Bronchial epithelial cell (primary cell): Measurements from ENCODE around the gene ACY1. TPM values are rescaled to one million over a fixed set of nuclear protein-coding genes. Genes with fewer than 3 reads are reported as not detected.

Experiments used
- DNase-seq: peaks from one replicate; pipeline ENCODE4 v3.0.0-alpha.2; 2010; ENCODE audit warnings: low read depth
- FAIRE-seq: peaks from 2 replicates; lab custom pipeline; 2011; peaks lifted over from hg19 to GRCh38; lab: Jason Lieb, UNC
- H3K27me3 ChIP-seq: 2 replicates; pipeline ENCODE4 v1.5.1; 2011; ENCODE audit warnings: low read length; ENCODE audit not compliant: control insufficient read depth, insufficient read depth
- H3K36me3 ChIP-seq: 2 replicates; pipeline ENCODE4 v1.5.1; 2011; ENCODE audit warnings: low read length; ENCODE audit not compliant: control insufficient read depth, insufficient read depth
- H3K4me3 ChIP-seq: 2 replicates; pipeline ENCODE4 v1.5.1; 2011; ENCODE audit warnings: mild to moderate bottlenecking, low read depth, low read length, control low read depth
- total RNA-seq: library from RNA; depleted of rRNA; stranded (reverse); fragments of >200 nt; gene quantifications from 2 replicates; pipeline ENCODE4 v1.2.1, GENCODE V29; 2014
- TF ChIP-seq, protein P1 (sequence below): IDR thresholded peaks from 2 replicates; pipeline ENCODE4 v1.5.1; 2011; ENCODE audit warnings: mild to moderate bottlenecking, moderate library complexity, low read length, control low read depth, inconsistent platforms; ENCODE audit not compliant: insufficient read depth, severe bottlenecking

Gene ACY1
- total RNA-seq, 1 donor from 2014 or later: 69.2 TPM

DNA sequence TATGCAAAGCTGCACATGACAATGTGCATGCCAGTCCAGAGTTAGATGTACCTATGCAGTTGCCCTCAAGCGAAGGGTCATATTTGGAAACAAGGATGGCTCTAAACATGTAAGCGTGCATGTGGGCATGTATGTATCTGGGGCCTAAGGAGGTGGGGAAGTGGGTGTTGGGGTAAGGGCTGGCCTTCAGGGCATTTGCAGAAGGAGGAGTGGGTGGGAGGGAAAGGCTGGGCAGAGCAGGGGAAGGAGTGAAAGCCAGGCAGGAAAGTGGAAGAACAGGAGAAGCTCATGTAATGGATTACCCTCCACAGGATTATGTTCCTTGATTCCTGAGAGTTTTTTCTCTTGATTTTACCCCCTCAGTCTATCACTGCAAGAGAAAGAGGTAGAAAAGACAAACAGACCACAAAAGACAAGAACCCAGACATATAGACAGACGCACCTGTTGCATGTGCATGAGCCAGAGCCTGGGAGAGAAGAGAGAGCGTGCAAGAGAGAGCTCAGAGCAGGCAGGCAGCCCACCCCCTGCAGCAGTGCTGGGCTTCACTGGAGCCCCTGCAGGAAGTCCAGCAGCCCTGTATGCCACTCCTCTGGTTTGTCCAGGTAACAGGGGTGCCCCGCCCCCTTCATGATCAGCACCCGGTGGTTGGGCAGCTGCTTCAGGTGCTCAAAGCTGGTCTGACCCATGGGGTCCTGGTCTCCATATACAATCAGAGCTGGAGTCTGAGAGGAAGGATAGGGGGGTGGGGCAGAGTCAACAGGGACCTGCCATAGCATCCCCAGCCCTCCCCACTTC, 14.3 kb upstream of the ACY1 start:
- no peaks in the 10 kb centered on the region for H3K27me3 ChIP-seq
- peaks cover 2% of the 10 kb centered on the region for H3K36me3 ChIP-seq
- TF ChIP-seq, protein P1, sequence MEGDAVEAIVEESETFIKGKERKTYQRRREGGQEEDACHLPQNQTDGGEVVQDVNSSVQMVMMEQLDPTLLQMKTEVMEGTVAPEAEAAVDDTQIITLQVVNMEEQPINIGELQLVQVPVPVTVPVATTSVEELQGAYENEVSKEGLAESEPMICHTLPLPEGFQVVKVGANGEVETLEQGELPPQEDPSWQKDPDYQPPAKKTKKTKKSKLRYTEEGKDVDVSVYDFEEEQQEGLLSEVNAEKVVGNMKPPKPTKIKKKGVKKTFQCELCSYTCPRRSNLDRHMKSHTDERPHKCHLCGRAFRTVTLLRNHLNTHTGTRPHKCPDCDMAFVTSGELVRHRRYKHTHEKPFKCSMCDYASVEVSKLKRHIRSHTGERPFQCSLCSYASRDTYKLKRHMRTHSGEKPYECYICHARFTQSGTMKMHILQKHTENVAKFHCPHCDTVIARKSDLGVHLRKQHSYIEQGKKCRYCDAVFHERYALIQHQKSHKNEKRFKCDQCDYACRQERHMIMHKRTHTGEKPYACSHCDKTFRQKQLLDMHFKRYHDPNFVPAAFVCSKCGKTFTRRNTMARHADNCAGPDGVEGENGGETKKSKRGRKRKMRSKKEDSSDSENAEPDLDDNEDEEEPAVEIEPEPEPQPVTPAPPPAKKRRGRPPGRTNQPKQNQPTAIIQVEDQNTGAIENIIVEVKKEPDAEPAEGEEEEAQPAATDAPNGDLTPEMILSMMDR: no peak
- no peak for FAIRE-seq
- DNase-seq: no peak
- no peak overlapping the region for H3K4me3 ChIP-seq

- Histone ChIP-seq H3K27me3 (no peaks in the 10 kb centered on the region), H3K4me3 (no peak overlapping the region), H3K36me3 (peaks cover 2% of the 10 kb centered on the region)
- no peak for FAIRE-seq
- TF ChIP-seq, protein P1: no peak
- DNase-seq: no peak
Measured at GRCh38 chr3:51969841-51970240, 13.5 kb upstream of the ACY1 start.

DNA sequence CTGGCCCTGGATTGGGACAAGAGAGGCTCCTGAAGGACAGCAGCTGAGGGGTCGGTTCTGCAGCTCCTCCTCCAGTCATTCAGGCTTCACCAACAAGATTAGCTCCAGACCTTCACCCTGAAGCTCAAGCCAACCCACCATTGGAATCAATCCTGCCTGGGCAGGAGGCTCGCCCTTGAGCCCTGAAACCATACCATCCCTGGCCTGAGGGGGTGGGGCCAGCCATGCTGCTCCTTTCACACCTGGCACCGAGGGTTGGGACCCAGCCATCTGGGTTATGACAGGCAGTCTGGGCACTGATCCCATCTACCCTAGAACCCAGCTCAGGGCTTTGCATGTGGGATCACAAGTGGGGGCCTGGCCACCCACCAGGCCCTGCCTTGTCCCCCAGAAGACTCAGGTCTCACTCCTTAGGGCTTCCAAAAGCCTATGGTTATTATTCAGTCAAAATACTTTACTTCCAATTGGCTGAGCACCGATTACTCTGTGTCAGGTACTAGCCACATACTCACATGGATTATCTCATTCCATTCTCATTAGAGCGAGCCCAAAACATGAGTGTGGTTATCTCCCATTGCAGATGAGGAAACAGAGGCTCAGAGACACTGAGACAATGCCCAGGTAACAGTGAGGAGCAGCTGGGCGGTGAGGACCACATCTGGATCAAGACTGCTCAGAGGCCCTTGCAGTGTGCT, 12.6 kb upstream of the ACY1 start:
- Histone ChIP-seq H3K4me3 (no peak overlapping the region), H3K36me3 (peaks cover 2% of the 10 kb centered on the region), H3K27me3 (no peaks in the 10 kb centered on the region)
- TF ChIP-seq, protein P1: no peak
- no peak for FAIRE-seq
- DNase-seq: peak; percentile 22

DNA sequence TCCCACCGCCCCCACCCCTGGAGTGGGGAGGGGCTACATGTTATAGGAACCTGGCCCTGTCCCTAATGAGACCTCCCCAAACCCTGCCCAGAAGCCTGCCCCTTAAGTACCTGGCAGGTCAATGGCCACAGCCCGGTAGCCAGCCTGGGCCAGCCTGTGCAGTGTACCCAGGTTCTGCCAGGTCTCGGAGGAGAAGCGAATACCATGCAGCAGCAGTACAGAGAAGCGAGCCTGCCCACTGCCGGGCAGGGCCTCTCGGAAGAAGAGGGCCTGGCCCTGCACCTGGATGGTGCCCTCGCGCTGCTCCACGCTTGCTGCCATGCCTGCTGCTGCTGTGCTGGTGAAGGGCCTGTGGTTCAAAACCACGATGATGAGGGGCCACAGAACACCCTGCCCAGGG, 12.0 kb upstream of the ACY1 start:
- TF ChIP-seq, protein P1: no peak
- Histone ChIP-seq H3K4me3 (no peak overlapping the region), H3K27me3 (no peaks in the 10 kb centered on the region), H3K36me3 (peaks cover 2% of the 10 kb centered on the region)
- FAIRE-seq (no peak), DNase-seq (no peak)

GRCh38 chr3:51974277-51974962, 8.9 kb upstream of the ACY1 start:
- TF ChIP-seq, protein P1: no peak
- H3K4me3 ChIP-seq: peak overlapping the region; percentile 38
- no peaks in the 10 kb centered on the region for H3K27me3 ChIP-seq
- H3K36me3 ChIP-seq: peaks cover 2% of the 10 kb centered on the region
- FAIRE-seq: no peak
- DNase-seq: no peak
